ENCODE results near the gene SH3BGRL3. TPM values are rescaled to one million over a fixed set of nuclear protein-coding genes. Genes with fewer than 3 reads are reported as not detected.

SH3BGRL3 gene
- total and polyA plus RNA-seq, 3 donors from 2014 or later: 24.4 to 76.6 (median 25.4) TPM

DNA sequence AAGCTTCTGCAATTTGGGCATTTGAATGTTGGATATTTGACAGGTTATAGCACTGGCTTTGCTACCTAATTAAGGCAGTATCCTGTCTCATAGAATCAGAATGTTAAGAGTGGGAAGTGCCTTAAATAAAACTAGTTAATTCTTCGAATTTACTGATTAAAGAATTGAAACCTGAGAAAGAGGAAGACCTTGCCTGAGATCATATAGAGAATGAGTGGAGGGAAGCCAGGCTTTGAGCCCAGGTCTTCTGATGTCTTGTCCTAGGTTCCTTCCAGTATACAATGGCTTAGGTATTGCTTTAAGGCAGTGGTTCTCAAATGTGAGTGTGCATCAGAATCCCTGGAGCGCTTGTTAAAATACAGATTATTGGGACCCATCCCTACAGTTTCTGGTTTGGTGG lies 20.9 kb upstream of the SH3BGRL3 start:
- H3K27ac ChIP-seq: peak overlapping the region in 1 of 2 donors; percentile 1
- H3K9me3 ChIP-seq: no peaks in the 10 kb centered on the region
- H3K4me3 ChIP-seq: no peak overlapping the region
- WGBS, 2 donors: 68 to 71% methylated on average over 2 of the region's 2 CpGs
- DNase-seq: no peak
- H3K36me3 ChIP-seq (ENCODE audit: low read depth, missing control alignments): no peaks in the 10 kb centered on the region
- intact Hi-C loops (cut with DNase I; ENCODE audit: low total_unique reads): no loop called here
- peaks cover 10% of the 10 kb centered on the region for H3K4me1 ChIP-seq
- no peaks in the 10 kb centered on the region for H3K27me3 ChIP-seq
- TF ChIP-seq POLR2A (IDR thresholded peaks at IDR 0.05): no peak
- TF ChIP-seq, protein P1, sequence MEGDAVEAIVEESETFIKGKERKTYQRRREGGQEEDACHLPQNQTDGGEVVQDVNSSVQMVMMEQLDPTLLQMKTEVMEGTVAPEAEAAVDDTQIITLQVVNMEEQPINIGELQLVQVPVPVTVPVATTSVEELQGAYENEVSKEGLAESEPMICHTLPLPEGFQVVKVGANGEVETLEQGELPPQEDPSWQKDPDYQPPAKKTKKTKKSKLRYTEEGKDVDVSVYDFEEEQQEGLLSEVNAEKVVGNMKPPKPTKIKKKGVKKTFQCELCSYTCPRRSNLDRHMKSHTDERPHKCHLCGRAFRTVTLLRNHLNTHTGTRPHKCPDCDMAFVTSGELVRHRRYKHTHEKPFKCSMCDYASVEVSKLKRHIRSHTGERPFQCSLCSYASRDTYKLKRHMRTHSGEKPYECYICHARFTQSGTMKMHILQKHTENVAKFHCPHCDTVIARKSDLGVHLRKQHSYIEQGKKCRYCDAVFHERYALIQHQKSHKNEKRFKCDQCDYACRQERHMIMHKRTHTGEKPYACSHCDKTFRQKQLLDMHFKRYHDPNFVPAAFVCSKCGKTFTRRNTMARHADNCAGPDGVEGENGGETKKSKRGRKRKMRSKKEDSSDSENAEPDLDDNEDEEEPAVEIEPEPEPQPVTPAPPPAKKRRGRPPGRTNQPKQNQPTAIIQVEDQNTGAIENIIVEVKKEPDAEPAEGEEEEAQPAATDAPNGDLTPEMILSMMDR (IDR thresholded peaks at IDR 0.05): no peak

GRCh38 chr1:26259578-26259977 lies 20.3 kb upstream of the SH3BGRL3 start:
- Histone ChIP-seq H3K9me3 (no peaks in the 10 kb centered on the region), H3K4me3 (no peak overlapping the region), H3K36me3 (ENCODE audit: low read depth, missing control alignments) (no peaks in the 10 kb centered on the region), H3K4me1 (peaks cover 10% of the 10 kb centered on the region), H3K27me3 (no peaks in the 10 kb centered on the region), H3K27ac (peak overlapping the region in 1 of 2 donors; percentile 1)
- no peak for TF ChIP-seq POLR2A (IDR thresholded peaks at IDR 0.05)
- TF ChIP-seq, protein P1 (IDR thresholded peaks at IDR 0.05): no peak
- intact Hi-C loops (cut with DNase I; ENCODE audit: low total_unique reads): no loop called here
- 33 to 55% methylated on average over 5 of the region's 5 CpGs for WGBS, 2 donors
- no peak for DNase-seq

DNA sequence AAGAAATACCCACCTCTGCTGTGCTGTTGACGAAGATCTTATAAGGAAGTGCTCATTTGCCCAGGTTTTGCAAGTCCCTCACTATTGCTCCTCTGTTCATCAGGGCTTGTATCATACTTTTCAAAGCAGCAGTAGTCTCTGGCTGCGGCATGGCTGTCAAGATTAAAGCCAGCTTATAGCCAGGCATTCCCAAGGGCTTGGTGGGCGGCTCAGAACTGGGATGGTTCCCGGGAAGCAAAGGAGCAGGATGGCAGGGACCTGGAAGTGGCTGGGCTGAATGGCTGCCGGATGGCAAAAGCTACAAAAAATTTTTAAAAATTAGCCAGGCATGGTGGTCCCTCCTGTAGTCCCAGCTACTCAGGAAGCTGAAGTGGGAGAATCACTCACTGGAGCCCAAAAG lies 16.7 kb upstream of the SH3BGRL3 start:
- H3K27me3 ChIP-seq: no peaks in the 10 kb centered on the region
- intact Hi-C loops (cut with DNase I; ENCODE audit: low total_unique reads): no loop called here
- TF ChIP-seq, protein P1 (IDR thresholded peaks at IDR 0.05): no peak
- no peak for TF ChIP-seq POLR2A (IDR thresholded peaks at IDR 0.05)
- H3K4me3 ChIP-seq: no peak overlapping the region
- no peak for DNase-seq
- peaks cover 10% of the 10 kb centered on the region for H3K4me1 ChIP-seq
- no peaks in the 10 kb centered on the region for H3K9me3 ChIP-seq
- WGBS, 2 donors: 90% methylated on average over 5 of the region's 5 CpGs
- H3K36me3 ChIP-seq (ENCODE audit: low read depth, missing control alignments): no peaks in the 10 kb centered on the region
- no peak overlapping the region for H3K27ac ChIP-seq

DNA sequence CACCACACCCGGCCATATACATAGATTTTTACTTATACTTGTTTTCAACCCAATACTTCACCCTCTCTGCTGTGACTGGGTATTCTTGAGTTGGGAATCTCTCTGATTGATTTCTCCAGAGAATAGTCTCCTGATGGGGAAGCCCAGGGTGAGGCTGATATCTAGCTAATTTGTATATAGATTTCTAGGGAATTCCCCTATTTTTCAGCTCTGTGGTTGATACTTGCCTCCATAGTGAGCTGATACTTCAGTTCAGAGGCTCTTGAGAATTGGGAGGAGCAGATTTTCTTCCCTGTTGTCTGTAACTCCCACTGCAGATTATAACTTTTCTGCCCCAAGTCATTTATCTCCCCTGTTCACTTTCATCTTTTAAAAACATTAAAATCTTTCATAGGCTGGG lies 14.5 kb upstream of the SH3BGRL3 start:
- no peak for TF ChIP-seq POLR2A (IDR thresholded peaks at IDR 0.05)
- TF ChIP-seq, protein P1 (IDR thresholded peaks at IDR 0.05): no peak
- intact Hi-C loops (cut with DNase I; ENCODE audit: low total_unique reads): no loop called here
- no peak for DNase-seq
- WGBS, 2 donors: 100% methylated on average over 1 of the region's 1 CpG
- Histone ChIP-seq H3K36me3 (ENCODE audit: low read depth, missing control alignments) (no peaks in the 10 kb centered on the region), H3K4me3 (no peak overlapping the region), H3K9me3 (no peaks in the 10 kb centered on the region), H3K27ac (no peak overlapping the region), H3K4me1 (no peaks in the 10 kb centered on the region), H3K27me3 (no peaks in the 10 kb centered on the region)
